A673 (cell line): ENCODE data around the gene B2M. TPM values are rescaled to one million over a fixed set of nuclear protein-coding genes. Genes with fewer than 3 reads are reported as not detected.
"Not testable (repeated sequence)": the region's sequence is repeated elsewhere in the genome, so short reads cannot be mapped to it uniquely, and the experiment has no call there.

Experiments
- BruUV-seq: library from RNA; stranded (reverse); fragments of 400-500 nt; replicated peaks from 2 replicates; lab custom pipeline; 2021; lab: Mats Ljungman, UMichigan
- CTCF ChIA-PET: fragments of 300-600 bp; sonication (Branson Sonifier 250); formaldehyde crosslinking; loops from one replicate; lab custom pipeline; 2022; ENCODE audit warnings: antibody characterized with exemption; lab: Charles Lee
- POLR2A ChIA-PET: fragments of 300-600 bp; sonication (Branson Sonifier 250); formaldehyde crosslinking; loops from one replicate; lab custom pipeline; 2022; ENCODE audit warnings: antibody characterized with exemption; ENCODE audit not compliant: low non-redundant PET; lab: Charles Lee
- DNase-seq: peaks from one replicate; pipeline ENCODE4 v3.0.0-alpha.2; 2015; ENCODE audit warnings: low spot score
- H3K27ac ChIP-seq: fragments of 200-600 bp; sonication (generic); 2 replicates; pipeline ENCODE4 v1.5.1; 2016; ENCODE audit warnings: mixed run types, low read depth, mild to moderate bottlenecking, mixed read lengths, antibody characterized with exemption, low read length; ENCODE audit not compliant: poor library complexity, severe bottlenecking
- H3K27me3 ChIP-seq: fragments of 200-600 bp; sonication (generic); replicated peaks from 2 replicates; pipeline ENCODE4 v1.6.1; 2017; ENCODE audit warnings: mixed run types, low read depth, mild to moderate bottlenecking, mixed read lengths, antibody characterized with exemption, low read length; ENCODE audit not compliant: insufficient read depth, poor library complexity
- H3K36me3 ChIP-seq: fragments of 200-600 bp; sonication (generic); 2 replicates; pipeline ENCODE4 v1.6.1; 2016; ENCODE audit warnings: mixed run types, mild to moderate bottlenecking, mixed read lengths, antibody characterized with exemption, low read length; ENCODE audit not compliant: insufficient read depth, poor library complexity, severe bottlenecking
- H3K4me1 ChIP-seq: fragments of 200-600 bp; sonication (generic); 2 replicates; pipeline ENCODE4 v1.6.1; 2017; ENCODE audit warnings: mixed run types, mild to moderate bottlenecking, mixed read lengths, antibody characterized with exemption, low read length; ENCODE audit not compliant: insufficient read depth, poor library complexity, severe bottlenecking
- H3K4me3 ChIP-seq: fragments of 200-600 bp; sonication (generic); 2 replicates; pipeline ENCODE4 v1.5.1; 2016; ENCODE audit warnings: low read depth, mixed run types, mild to moderate bottlenecking, mixed read lengths, low read length; ENCODE audit not compliant: poor library complexity, severe bottlenecking
- H3K9me3 ChIP-seq: fragments of 200-600 bp; sonication (generic); 2 replicates; pipeline ENCODE4 v1.6.1; 2016; ENCODE audit warnings: mixed run types, low read depth, mild to moderate bottlenecking, mixed read lengths, antibody characterized with exemption, low read length; ENCODE audit not compliant: poor library complexity, severe bottlenecking
- EZH2 ChIP-seq: fragments of 200-600 bp; sonication (generic); IDR thresholded peaks from 2 replicates; pipeline ENCODE4 v1.6.1; 2017; ENCODE audit warnings: borderline replicate concordance, low read depth, mild to moderate bottlenecking, mixed read lengths, antibody characterized with exemption, low read length; ENCODE audit not compliant: poor library complexity, severe bottlenecking
- intact Hi-C: fragments of 100-400 bp; cut with micrococcal nuclease; formaldehyde crosslinking; loops from one replicate; pipeline ENCODE4 v1.10.0; 2022; ENCODE audit not compliant: unreplicated experiment
- total RNA-seq: library from RNA; stranded (reverse); gene quantifications from 2 replicates; pipeline ENCODE4 v1.2.3, GENCODE V29; 2021
- TF ChIP-seq, protein P1 (sequence below): fragments of 300-800, 200-600 bp; sonication (generic); conservative IDR thresholded peaks from 2 replicates; pipeline ENCODE4 v1.5.1; 2017; ENCODE audit warnings: low read depth, mild to moderate bottlenecking, antibody characterized with exemption, low read length, moderate library complexity, mixed read lengths

Gene B2M
- total RNA-seq, 1 experiment from 2014 or later, result 1,873 TPM

- Histone ChIP-seq H3K4me3 (no peak overlapping the region), H3K36me3 (peaks cover 52% of the 10 kb centered on the region), H3K9me3 (no peaks in the 10 kb centered on the region), H3K4me1 (peaks cover 33% of the 10 kb centered on the region), H3K27me3 (no peaks in the 10 kb centered on the region), H3K27ac (peak overlapping the region; percentile 27)
- intact Hi-C loops, result no loop called here
- ChIA-PET CTCF (no interaction called here), POLR2A (no interaction called here)
- TF ChIP-seq, protein P1, sequence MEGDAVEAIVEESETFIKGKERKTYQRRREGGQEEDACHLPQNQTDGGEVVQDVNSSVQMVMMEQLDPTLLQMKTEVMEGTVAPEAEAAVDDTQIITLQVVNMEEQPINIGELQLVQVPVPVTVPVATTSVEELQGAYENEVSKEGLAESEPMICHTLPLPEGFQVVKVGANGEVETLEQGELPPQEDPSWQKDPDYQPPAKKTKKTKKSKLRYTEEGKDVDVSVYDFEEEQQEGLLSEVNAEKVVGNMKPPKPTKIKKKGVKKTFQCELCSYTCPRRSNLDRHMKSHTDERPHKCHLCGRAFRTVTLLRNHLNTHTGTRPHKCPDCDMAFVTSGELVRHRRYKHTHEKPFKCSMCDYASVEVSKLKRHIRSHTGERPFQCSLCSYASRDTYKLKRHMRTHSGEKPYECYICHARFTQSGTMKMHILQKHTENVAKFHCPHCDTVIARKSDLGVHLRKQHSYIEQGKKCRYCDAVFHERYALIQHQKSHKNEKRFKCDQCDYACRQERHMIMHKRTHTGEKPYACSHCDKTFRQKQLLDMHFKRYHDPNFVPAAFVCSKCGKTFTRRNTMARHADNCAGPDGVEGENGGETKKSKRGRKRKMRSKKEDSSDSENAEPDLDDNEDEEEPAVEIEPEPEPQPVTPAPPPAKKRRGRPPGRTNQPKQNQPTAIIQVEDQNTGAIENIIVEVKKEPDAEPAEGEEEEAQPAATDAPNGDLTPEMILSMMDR, result no peak
- TF ChIP-seq EZH2, result no peak
- BruUV-seq, result no TSS peak
- no peak for DNase-seq
Measured at GRCh38 chr15:44718180-44718926, 7.0 kb downstream of the B2M start.

GRCh38 chr15:44718927-44719292, 7.6 kb downstream of the B2M start:
- ChIA-PET POLR2A (no interaction called here), CTCF (no interaction called here)
- intact Hi-C loops, result no loop called here
- Histone ChIP-seq H3K27ac (peak overlapping the region; percentile 27), H3K4me1 (peaks cover 27% of the 10 kb centered on the region), H3K4me3 (no peak overlapping the region), H3K36me3 (peaks cover 51% of the 10 kb centered on the region), H3K27me3 (no peaks in the 10 kb centered on the region), H3K9me3 (no peaks in the 10 kb centered on the region)
- BruUV-seq, result no TSS peak
- DNase-seq, result no peak
- TF ChIP-seq, protein P1, result no peak

DNA sequence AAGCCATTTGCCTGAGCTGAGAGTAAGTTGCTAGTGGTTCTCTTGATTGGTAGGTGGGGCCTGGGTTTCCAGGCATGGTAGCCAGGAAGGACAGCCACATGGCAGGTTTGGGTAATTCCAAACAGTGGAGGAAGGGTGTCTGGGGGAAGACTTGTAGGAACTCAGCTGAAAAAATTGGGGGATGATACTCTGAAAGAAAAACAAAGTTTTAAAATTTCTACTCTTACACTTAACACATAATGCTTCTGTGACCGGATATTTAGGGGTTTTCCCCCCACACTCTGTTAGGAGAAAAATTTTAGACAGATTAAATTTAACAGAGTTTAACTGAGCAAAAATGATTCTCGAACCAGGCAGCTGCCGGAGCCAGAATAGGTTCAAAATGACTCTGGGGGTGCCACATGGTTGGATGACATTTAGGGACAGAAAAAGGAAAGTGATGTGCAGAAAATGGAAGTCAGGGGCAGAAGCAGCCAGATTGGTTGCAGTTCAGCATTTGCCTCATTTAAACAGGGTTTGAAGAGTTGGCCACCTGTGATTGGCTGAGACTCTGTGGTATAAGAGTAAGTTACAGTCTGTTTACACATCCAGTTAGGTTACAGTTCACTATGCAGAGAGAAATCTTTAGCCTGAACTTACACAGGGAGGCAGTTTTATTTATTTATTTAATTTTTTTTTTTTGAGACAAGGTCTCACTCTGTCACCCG, 8.1 kb downstream of the B2M start:
- TF ChIP-seq, protein P1, result no peak
- TF ChIP-seq EZH2, result no peak
- Histone ChIP-seq H3K27ac (peak overlapping the region; percentile 27), H3K4me1 (peaks cover 22% of the 10 kb centered on the region), H3K4me3 (no peak overlapping the region), H3K27me3 (no peaks in the 10 kb centered on the region), H3K9me3 (no peaks in the 10 kb centered on the region), H3K36me3 (peaks cover 47% of the 10 kb centered on the region)
- BruUV-seq, result no TSS peak
- CTCF ChIA-PET, result no interaction called here
- POLR2A ChIA-PET, result no interaction called here
- no peak for DNase-seq
- intact Hi-C loops, result no loop called here

DNA sequence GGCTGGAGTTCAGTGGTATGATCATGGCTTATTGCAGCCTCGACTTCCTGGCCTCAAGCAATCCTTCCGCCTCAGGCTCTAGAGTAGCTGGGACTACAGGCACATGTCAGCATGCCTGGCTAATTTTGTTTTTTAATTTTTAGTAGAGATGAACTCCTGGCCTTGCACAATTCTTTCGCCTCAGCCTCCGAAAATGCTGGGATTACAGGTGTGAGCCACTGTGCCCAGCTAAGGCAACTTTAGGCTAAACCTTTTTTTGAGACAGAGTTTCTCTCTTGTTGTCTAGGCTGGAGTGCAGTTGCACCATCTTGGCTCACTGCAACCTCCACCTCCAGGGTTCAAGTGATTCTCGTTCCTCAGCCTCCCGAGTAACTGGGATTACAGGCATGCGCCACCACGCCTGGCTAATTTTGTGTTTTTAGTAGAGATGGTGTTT, 8.7 kb downstream of the B2M start:
- BruUV-seq, H3K27ac ChIP-seq, H3K9me3 ChIP-seq, POLR2A ChIA-PET, H3K4me3 ChIP-seq, H3K27me3 ChIP-seq, CTCF ChIA-PET, DNase-seq: not testable (repeated sequence)
- intact Hi-C loops, result loop anchor here (10.0 kb wide), 2 partner anchors 295 to 305 kb away; partner anchors contain the start of genes CTDSPL2 and SORD
- peaks cover 16% of the 10 kb centered on the region for H3K4me1 ChIP-seq
- H3K36me3 ChIP-seq, result peaks cover 41% of the 10 kb centered on the region
